ENCODE results near the gene LRTM2. TPM values are rescaled to one million over a fixed set of nuclear protein-coding genes. Genes with fewer than 3 reads are reported as not detected.

LRTM2 gene
- total RNA-seq, 1 donor from 2014 or later = not detected

GRCh38 chr12:1794440-1795090 is 25.8 kb upstream of the LRTM2 start:
- no peaks in the 10 kb centered on the region for H3K9me3 ChIP-seq
- H3K27ac ChIP-seq = no peak overlapping the region
- no peak overlapping the region for H3K4me3 ChIP-seq
- intact Hi-C loops (cut with DNase I) = loop anchor here (5.0 to 10.0 kb wide), 2 partner anchors 240 to 788 kb away; no protein-coding TSS in a partner anchor
- H3K27me3 ChIP-seq = no peaks in the 10 kb centered on the region
- TF ChIP-seq POLR2A (IDR thresholded peaks at IDR 0.05) (no peak), CTCF (IDR thresholded peaks at IDR 0.05) (no peak), POLR2AphosphoS5 (IDR thresholded peaks at IDR 0.05; ENCODE audit: insufficient read depth in 1 of 2, low read depth in 1 of 2) (no peak)
- no peaks in the 10 kb centered on the region for H3K36me3 ChIP-seq
- peaks cover 23% of the 10 kb centered on the region for H3K4me1 ChIP-seq
- DNase-seq (ENCODE audit: extremely low spot score in 2 of 2) = peak; percentile 72 to 79

GRCh38 chr12:1795221-1795784 is 25.1 kb upstream of the LRTM2 start:
- Histone ChIP-seq H3K27ac (peak overlapping the region; percentile 77), H3K4me3 (peak overlapping the region in 1 of 2 donors; percentile 52), H3K9me3 (no peaks in the 10 kb centered on the region), H3K36me3 (no peaks in the 10 kb centered on the region), H3K27me3 (no peaks in the 10 kb centered on the region), H3K4me1 (peaks cover 23% of the 10 kb centered on the region)
- intact Hi-C loops (cut with DNase I) = loop anchor here (5.0 to 10.0 kb wide), 2 partner anchors 239 to 787 kb away; no protein-coding TSS in a partner anchor
- TF ChIP-seq POLR2A (IDR thresholded peaks at IDR 0.05) (no peak), CTCF (IDR thresholded peaks at IDR 0.05) (no peak), POLR2AphosphoS5 (IDR thresholded peaks at IDR 0.05; ENCODE audit: insufficient read depth in 1 of 2, low read depth in 1 of 2) (no peak)
- peak; percentile 87 to 90 for DNase-seq (ENCODE audit: extremely low spot score in 2 of 2)

GRCh38 chr12:1795785-1796514 is 24.4 kb upstream of the LRTM2 start:
- peaks cover 23% of the 10 kb centered on the region for H3K4me1 ChIP-seq
- no peaks in the 10 kb centered on the region for H3K9me3 ChIP-seq
- no peaks in the 10 kb centered on the region for H3K27me3 ChIP-seq
- peak; percentile 90 to 96 for DNase-seq (ENCODE audit: extremely low spot score in 2 of 2)
- peak overlapping the region; percentile 77 for H3K27ac ChIP-seq
- peak overlapping the region; percentile 52 to 65 for H3K4me3 ChIP-seq
- TF ChIP-seq CTCF (IDR thresholded peaks at IDR 0.05) (peak; percentile 98 to 99 (median 99)), POLR2AphosphoS5 (IDR thresholded peaks at IDR 0.05; ENCODE audit: insufficient read depth in 1 of 2, low read depth in 1 of 2) (peak in 1 of 2 donors; percentile 77), POLR2A (IDR thresholded peaks at IDR 0.05) (peak in 1 of 2 donors; percentile 53)
- H3K36me3 ChIP-seq = no peaks in the 10 kb centered on the region
- intact Hi-C loops (cut with DNase I) = loop anchor here (2.0 to 10.0 kb wide), 3 partner anchors 143 to 786 kb away; no protein-coding TSS in a partner anchor

- intact Hi-C loops (cut with DNase I) = loop anchor here (2.0 to 10.0 kb wide), 3 partner anchors 142 to 786 kb away; no protein-coding TSS in a partner anchor
- no peaks in the 10 kb centered on the region for H3K36me3 ChIP-seq
- no peak for DNase-seq (ENCODE audit: extremely low spot score in 2 of 2)
Measured at GRCh38 chr12:1796515-1797010, 23.8 kb upstream of the LRTM2 start.

More at GRCh38 chr12:1796515-1797010, 23.8 kb upstream of the LRTM2 start:
- Histone ChIP-seq H3K27ac (peak overlapping the region; percentile 77), H3K4me3 (peak overlapping the region; percentile 52 to 65), H3K9me3 (no peaks in the 10 kb centered on the region), H3K27me3 (no peaks in the 10 kb centered on the region), H3K4me1 (peaks cover 23% of the 10 kb centered on the region)
- no peak for TF ChIP-seq POLR2A (IDR thresholded peaks at IDR 0.05)
- TF ChIP-seq CTCF (IDR thresholded peaks at IDR 0.05) = no peak
- TF ChIP-seq POLR2AphosphoS5 (IDR thresholded peaks at IDR 0.05; ENCODE audit: insufficient read depth in 1 of 2, low read depth in 1 of 2) = peak in 1 of 2 donors; percentile 52

All from vagina (tissue), 2 donors.